ENCODE measurements around the gene DEK. TPM values are rescaled to one million over a fixed set of nuclear protein-coding genes. Genes with fewer than 3 reads are reported as not detected.

Gene DEK
- total RNA-seq, 1 donor from 2014 or later, result 33.8 TPM

DNA sequence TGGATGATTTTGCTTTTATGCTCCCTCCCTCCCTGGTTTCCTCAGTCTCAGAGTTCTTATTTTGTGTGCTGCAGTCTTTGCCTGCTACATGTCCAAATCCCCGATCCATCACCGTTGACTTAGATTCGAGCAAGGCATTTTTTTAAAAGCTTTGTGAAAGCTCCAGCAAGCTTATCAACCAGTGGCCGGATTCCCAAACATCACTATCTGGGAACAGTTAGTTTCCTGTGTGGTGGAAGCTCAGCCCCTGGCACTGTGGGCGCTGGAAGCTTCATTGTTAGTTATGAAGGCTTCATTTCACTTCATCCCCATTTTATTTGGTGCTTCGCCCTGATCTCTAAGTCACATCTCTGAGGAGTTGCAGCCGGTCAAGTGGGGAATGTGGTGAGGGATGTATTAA, 44.7 kb downstream of the DEK start:
- H3K36me3 Mint-ChIP-seq (ENCODE audit: unreplicated experiment), result peaks cover 9% of the 10 kb centered on the region

DNA sequence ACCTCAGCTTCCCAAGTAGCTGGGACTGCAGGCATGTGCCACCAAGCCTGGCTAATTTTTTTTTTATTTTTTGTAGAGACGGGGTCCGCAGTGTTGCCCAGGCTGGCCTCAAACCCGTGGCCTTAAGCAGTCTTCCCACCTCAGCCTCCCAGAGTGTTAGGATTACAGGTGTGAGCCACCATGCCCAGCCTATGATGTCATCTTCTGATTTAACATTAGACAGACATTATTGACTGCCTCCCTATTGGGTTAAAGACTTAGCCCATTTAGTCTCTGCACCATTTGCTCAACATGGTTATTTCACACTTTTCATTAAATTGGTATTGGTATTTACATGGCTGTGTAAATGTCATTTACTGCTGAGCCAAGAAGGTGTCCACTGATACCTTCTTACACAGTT, 46.1 kb downstream of the DEK start:
- H3K9me3 Mint-ChIP-seq (ENCODE audit: unreplicated experiment), result peaks cover 2% of the 10 kb centered on the region
- TF ChIP-seq CTCF (IDR thresholded peaks at IDR 0.05; ENCODE audit: partially characterized antibody, unreplicated experiment), result no peak

More for the DNA sequence above, 44.7 kb downstream of the DEK start:
- H3K4me1 Mint-ChIP-seq (ENCODE audit: low read depth, unreplicated experiment), result no peaks in the 10 kb centered on the region
- H3K9me3 Mint-ChIP-seq (ENCODE audit: unreplicated experiment), result peaks cover 2% of the 10 kb centered on the region
- peaks cover 1% of the 10 kb centered on the region for H3K27me3 Mint-ChIP-seq (ENCODE audit: unreplicated experiment)
- no peak for DNase-seq
- H3K27ac Mint-ChIP-seq (ENCODE audit: unreplicated experiment), result no peak overlapping the region
- no peak for TF ChIP-seq CTCF (IDR thresholded peaks at IDR 0.05; ENCODE audit: partially characterized antibody, unreplicated experiment)
- no peak overlapping the region for H3K4me3 Mint-ChIP-seq (ENCODE audit: unreplicated experiment)

GRCh38 chr6:18216411-18216810, 47.9 kb downstream of the DEK start:
- no peak for TF ChIP-seq CTCF (IDR thresholded peaks at IDR 0.05; ENCODE audit: partially characterized antibody, unreplicated experiment)

More for the DNA sequence above, 46.1 kb downstream of the DEK start:
- Mint-ChIP-seq H3K4me1 (ENCODE audit: low read depth, unreplicated experiment) (peaks cover 2% of the 10 kb centered on the region), H3K27ac (ENCODE audit: unreplicated experiment) (no peak overlapping the region), H3K4me3 (ENCODE audit: unreplicated experiment) (no peak overlapping the region), H3K27me3 (ENCODE audit: unreplicated experiment) (peaks cover 1% of the 10 kb centered on the region), H3K36me3 (ENCODE audit: unreplicated experiment) (peaks cover 16% of the 10 kb centered on the region)
- no peak for DNase-seq

GRCh38 chr6:18215436-18215835, 48.9 kb downstream of the DEK start:
- Mint-ChIP-seq H3K9me3 (ENCODE audit: unreplicated experiment) (no peaks in the 10 kb centered on the region), H3K27me3 (ENCODE audit: unreplicated experiment) (no peaks in the 10 kb centered on the region), H3K27ac (ENCODE audit: unreplicated experiment) (no peak overlapping the region), H3K36me3 (ENCODE audit: unreplicated experiment) (peaks cover 11% of the 10 kb centered on the region), H3K4me1 (ENCODE audit: low read depth, unreplicated experiment) (peaks cover 2% of the 10 kb centered on the region), H3K4me3 (ENCODE audit: unreplicated experiment) (no peak overlapping the region)
- no peak for TF ChIP-seq CTCF (IDR thresholded peaks at IDR 0.05; ENCODE audit: partially characterized antibody, unreplicated experiment)
- no peak for DNase-seq

More at GRCh38 chr6:18216411-18216810, 47.9 kb downstream of the DEK start:
- no peak for DNase-seq
- Mint-ChIP-seq H3K4me3 (ENCODE audit: unreplicated experiment) (no peak overlapping the region), H3K27ac (ENCODE audit: unreplicated experiment) (no peak overlapping the region), H3K4me1 (ENCODE audit: low read depth, unreplicated experiment) (peaks cover 2% of the 10 kb centered on the region), H3K9me3 (ENCODE audit: unreplicated experiment) (peaks cover 2% of the 10 kb centered on the region), H3K27me3 (ENCODE audit: unreplicated experiment) (peaks cover 1% of the 10 kb centered on the region), H3K36me3 (ENCODE audit: unreplicated experiment) (peaks cover 16% of the 10 kb centered on the region)

GRCh38 chr6:18214003-18214402, 50.3 kb downstream of the DEK start:
- H3K27me3 Mint-ChIP-seq (ENCODE audit: unreplicated experiment), result no peaks in the 10 kb centered on the region
- TF ChIP-seq CTCF (IDR thresholded peaks at IDR 0.05; ENCODE audit: partially characterized antibody, unreplicated experiment), result no peak
- peaks cover 11% of the 10 kb centered on the region for H3K36me3 Mint-ChIP-seq (ENCODE audit: unreplicated experiment)
- no peak overlapping the region for H3K27ac Mint-ChIP-seq (ENCODE audit: unreplicated experiment)
- no peak for DNase-seq
- peaks cover 2% of the 10 kb centered on the region for H3K4me1 Mint-ChIP-seq (ENCODE audit: low read depth, unreplicated experiment)
- H3K4me3 Mint-ChIP-seq (ENCODE audit: unreplicated experiment), result no peak overlapping the region
- no peaks in the 10 kb centered on the region for H3K9me3 Mint-ChIP-seq (ENCODE audit: unreplicated experiment)
